GM12878 (cell line): Measurements from ENCODE around the gene PSMD12.

Source experiments
- CREB1 ChIP-seq: IDR thresholded peaks from 2 replicates; pipeline ENCODE4 v1.6.1; 2012; ENCODE audit warnings: low read depth, mild to moderate bottlenecking, inconsistent platforms
- CTCF ChIP-seq, 3 experiments: IDR thresholded peaks in 2 of 3; conservative IDR thresholded peaks in 1 of 3; 2 replicates each; pipeline ENCODE4 v1.5.1; 2011; ENCODE audit warnings: low read depth in 3 of 3, low read length in 3 of 3, mild to moderate bottlenecking in 3 of 3, control low read depth in 2 of 3, moderate library complexity in 2 of 3, inconsistent platforms in 1 of 3, mixed read lengths in 1 of 3; ENCODE audit not compliant: control insufficient read depth in 2 of 3, insufficient read depth in 1 of 3; ENCODE audit errors: extremely low read depth in 1 of 3
- EZH2 ChIP-seq: IDR thresholded peaks from 2 replicates; pipeline ENCODE4 v1.6.1; 2012; ENCODE audit warnings: low read depth, mild to moderate bottlenecking, control low read depth, inconsistent platforms, low read length, borderline replicate concordance; ENCODE audit not compliant: control insufficient read depth
- IRF3 ChIP-seq: fragments of 450-650 bp; IDR thresholded peaks from 2 replicates; pipeline ENCODE4 v1.6.1; 2014; ENCODE audit warnings: mild to moderate bottlenecking
- JUNB ChIP-seq: IDR thresholded peaks from 2 replicates; pipeline ENCODE4 v1.6.1; 2016; ENCODE audit warnings: antibody characterized with exemption, mild to moderate bottlenecking
- MAX ChIP-seq: IDR thresholded peaks from 2 replicates; pipeline ENCODE4 v1.6.1; 2012; ENCODE audit warnings: low read depth, low read length, improper control_type of control experiment
- MXI1 ChIP-seq: fragments of 150-350 bp; IDR thresholded peaks from 2 replicates; pipeline ENCODE4 v1.6.1; 2011; ENCODE audit warnings: low read depth, mild to moderate bottlenecking, inconsistent platforms, low read length, improper control_type of control experiment
- YY1 ChIP-seq: IDR thresholded peaks from 2 replicates; pipeline ENCODE4 v1.6.1; 2011; ENCODE audit warnings: low read depth, mild to moderate bottlenecking, low read length

- TF ChIP-seq MAX (peak; percentile 71; the same call in 1 of the 2 replicates), CREB1 (peak; percentile 70), MXI1 (peak; percentile 93), IRF3 (no peak), YY1 (peak; percentile 49), JUNB (no peak), CTCF (IDR thresholded peaks at IDR 0.05 in 2 of 3, conservative IDR thresholded peaks at IDR 0.05 in 1 of 3; ENCODE audit: control insufficient read depth in 2 of 3, extremely low read depth in 1 of 3, insufficient read depth in 1 of 3, low read depth in 3 of 3, low read length in 3 of 3) (no peak), EZH2 (no peak)
Observed at GRCh38 chr17:67376737-67377487, 10.5 kb upstream of the PSMD12 start, which contains the start of gene PITPNC1.
